Measurements from ENCODE around the gene TTC13.

TTC13 gene

DNA sequence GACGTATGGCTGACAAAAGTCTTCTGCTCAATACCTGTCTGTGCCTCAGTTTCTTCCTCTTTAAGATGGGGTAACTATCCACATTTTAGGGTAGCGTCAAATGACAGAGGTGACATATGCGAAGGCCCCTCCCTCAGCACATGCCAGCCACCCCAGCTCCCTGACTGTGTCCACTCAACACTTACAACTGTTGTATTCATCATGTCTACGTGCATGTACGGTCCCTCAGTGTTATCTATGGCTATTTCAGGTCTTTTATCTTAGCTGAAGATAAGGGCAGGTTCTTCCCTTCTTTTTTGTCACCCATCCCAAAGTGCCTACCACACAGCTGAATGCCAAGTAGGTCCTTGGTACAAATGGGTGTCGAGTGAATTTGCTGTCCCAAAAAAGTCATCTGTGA is 102.0 kb downstream of the TTC13 start:
- TF ChIP-seq, protein P1, sequence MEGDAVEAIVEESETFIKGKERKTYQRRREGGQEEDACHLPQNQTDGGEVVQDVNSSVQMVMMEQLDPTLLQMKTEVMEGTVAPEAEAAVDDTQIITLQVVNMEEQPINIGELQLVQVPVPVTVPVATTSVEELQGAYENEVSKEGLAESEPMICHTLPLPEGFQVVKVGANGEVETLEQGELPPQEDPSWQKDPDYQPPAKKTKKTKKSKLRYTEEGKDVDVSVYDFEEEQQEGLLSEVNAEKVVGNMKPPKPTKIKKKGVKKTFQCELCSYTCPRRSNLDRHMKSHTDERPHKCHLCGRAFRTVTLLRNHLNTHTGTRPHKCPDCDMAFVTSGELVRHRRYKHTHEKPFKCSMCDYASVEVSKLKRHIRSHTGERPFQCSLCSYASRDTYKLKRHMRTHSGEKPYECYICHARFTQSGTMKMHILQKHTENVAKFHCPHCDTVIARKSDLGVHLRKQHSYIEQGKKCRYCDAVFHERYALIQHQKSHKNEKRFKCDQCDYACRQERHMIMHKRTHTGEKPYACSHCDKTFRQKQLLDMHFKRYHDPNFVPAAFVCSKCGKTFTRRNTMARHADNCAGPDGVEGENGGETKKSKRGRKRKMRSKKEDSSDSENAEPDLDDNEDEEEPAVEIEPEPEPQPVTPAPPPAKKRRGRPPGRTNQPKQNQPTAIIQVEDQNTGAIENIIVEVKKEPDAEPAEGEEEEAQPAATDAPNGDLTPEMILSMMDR (IDR thresholded peaks at IDR 0.05; ENCODE audit: insufficient read depth, low read length, poor library complexity, severe bottlenecking) = no peak
- Histone ChIP-seq H3K4me3 (replicated peaks; ENCODE audit: low read depth, low read length) (no peak overlapping the region), H3K27me3 (replicated peaks; ENCODE audit: control insufficient read depth, insufficient read depth, low read length) (peaks cover 2% of the 10 kb centered on the region), H3K36me3 (ENCODE audit: control insufficient read depth, insufficient read depth, low read length) (no peaks in the 10 kb centered on the region)
- no peak for DNase-seq (ENCODE audit: extremely low read depth, insufficient read length)

DNA sequence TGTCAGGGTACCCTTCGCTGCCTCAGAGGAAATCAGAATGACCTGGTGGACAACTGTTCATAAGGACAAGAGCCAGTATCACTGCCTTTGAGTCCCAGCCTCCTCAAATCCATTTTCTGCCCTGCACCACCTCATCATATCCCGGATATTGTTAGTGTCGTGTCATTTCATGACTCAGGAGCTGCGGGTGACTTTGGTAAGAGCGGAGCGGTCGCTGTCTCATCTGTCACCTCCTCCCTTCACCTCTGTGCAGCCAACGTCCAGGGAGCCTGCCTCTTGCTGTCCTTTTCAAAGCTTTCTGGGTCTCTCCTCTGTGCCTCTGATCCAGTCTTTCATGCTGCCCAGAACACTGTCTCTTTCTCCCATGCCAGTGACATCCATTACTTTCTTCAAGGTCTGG is 103.3 kb downstream of the TTC13 start:
- H3K4me3 ChIP-seq (replicated peaks; ENCODE audit: low read depth, low read length) = no peak overlapping the region
- DNase-seq (ENCODE audit: extremely low read depth, insufficient read length) = no peak

GRCh38 chr1:230870916-230871315 is 107.7 kb downstream of the TTC13 start:
- DNase-seq (ENCODE audit: extremely low read depth, insufficient read length) = no peak
- no peak overlapping the region for H3K4me3 ChIP-seq (replicated peaks; ENCODE audit: low read depth, low read length)
- no peaks in the 10 kb centered on the region; the same call in 1 of the 2 replicates for H3K27me3 ChIP-seq (replicated peaks; ENCODE audit: control insufficient read depth, insufficient read depth, low read length)

More for the DNA sequence above, 103.3 kb downstream of the TTC13 start:
- Histone ChIP-seq H3K36me3 (ENCODE audit: control insufficient read depth, insufficient read depth, low read length) (no peaks in the 10 kb centered on the region), H3K27me3 (replicated peaks; ENCODE audit: control insufficient read depth, insufficient read depth, low read length) (peaks cover 2% of the 10 kb centered on the region)
- TF ChIP-seq, protein P1 (IDR thresholded peaks at IDR 0.05; ENCODE audit: insufficient read depth, low read length, poor library complexity, severe bottlenecking) = no peak

GRCh38 chr1:230869500-230869899 is 109.2 kb downstream of the TTC13 start:
- H3K36me3 ChIP-seq (ENCODE audit: control insufficient read depth, insufficient read depth, low read length) = no peaks in the 10 kb centered on the region
- DNase-seq (ENCODE audit: extremely low read depth, insufficient read length) = no peak
- H3K4me3 ChIP-seq (replicated peaks; ENCODE audit: low read depth, low read length) = no peak overlapping the region
- TF ChIP-seq, protein P1 (IDR thresholded peaks at IDR 0.05; ENCODE audit: insufficient read depth, low read length, poor library complexity, severe bottlenecking) = no peak
- no peaks in the 10 kb centered on the region for H3K27me3 ChIP-seq (replicated peaks; ENCODE audit: control insufficient read depth, insufficient read depth, low read length)

More at GRCh38 chr1:230870916-230871315, 107.7 kb downstream of the TTC13 start:
- no peaks in the 10 kb centered on the region for H3K36me3 ChIP-seq (ENCODE audit: control insufficient read depth, insufficient read depth, low read length)
- TF ChIP-seq, protein P1 (IDR thresholded peaks at IDR 0.05; ENCODE audit: insufficient read depth, low read length, poor library complexity, severe bottlenecking) = no peak

DNA sequence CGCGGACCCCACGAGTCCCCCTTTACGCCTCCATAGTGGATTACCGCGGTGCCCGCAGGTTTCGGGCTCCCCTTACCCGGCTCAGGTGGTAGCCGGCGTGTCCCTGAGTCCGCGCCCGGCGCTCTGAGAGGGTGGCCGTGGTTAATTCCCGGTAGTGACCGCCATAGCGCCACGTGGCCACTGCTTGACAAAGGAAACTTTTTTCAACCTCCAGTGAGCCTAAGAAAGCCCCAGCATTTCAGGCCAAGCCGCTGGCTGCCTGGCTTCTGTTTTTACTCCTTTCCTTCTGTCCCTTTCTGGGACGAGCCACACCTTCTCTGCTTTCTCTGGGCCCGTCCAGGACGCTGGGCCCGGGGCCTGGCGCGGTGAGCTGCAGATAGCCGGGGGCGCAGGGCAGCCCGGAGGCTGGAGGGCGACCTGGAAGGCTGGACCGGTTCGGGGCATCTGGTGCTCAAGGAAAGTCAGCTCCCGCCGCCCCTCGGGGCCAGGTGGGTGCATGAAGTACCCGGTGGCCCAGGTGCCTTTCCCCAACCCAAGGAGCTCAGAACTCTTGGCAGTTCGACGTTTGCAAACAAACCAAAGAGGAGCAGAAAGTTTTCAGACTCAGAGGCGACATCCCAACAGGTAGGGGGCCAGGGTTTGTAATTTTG is 109.8 kb downstream of the TTC13 start:
- DNase-seq (ENCODE audit: extremely low read depth, insufficient read length) = peak; percentile 33
- Histone ChIP-seq H3K36me3 (ENCODE audit: control insufficient read depth, insufficient read depth, low read length) (no peaks in the 10 kb centered on the region), H3K27me3 (replicated peaks; ENCODE audit: control insufficient read depth, insufficient read depth, low read length) (no peaks in the 10 kb centered on the region), H3K4me3 (replicated peaks; ENCODE audit: low read depth, low read length) (peak overlapping the region; percentile 63)
- TF ChIP-seq, protein P1 (IDR thresholded peaks at IDR 0.05; ENCODE audit: insufficient read depth, low read length, poor library complexity, severe bottlenecking) = no peak
